ENCODE data around the gene MSX2. TPM values are rescaled to one million over a fixed set of nuclear protein-coding genes. Genes with fewer than 3 reads are reported as not detected.

Gene MSX2
- total RNA-seq, 1 experiment from 2014 or later: 73.6 TPM

GRCh38 chr5:174718880-174719610 is 5.3 kb upstream of the MSX2 start:
- DNase-seq (ENCODE audit: low spot score): no peak

- DNase-seq (ENCODE audit: low spot score): no peak
These were observed 4.4 kb upstream of the MSX2 start for GRCh38 chr5:174719793-174720611.

GRCh38 chr5:174720612-174721529 is 3.5 kb upstream of the MSX2 start:
- no peak for DNase-seq (ENCODE audit: low spot score)

GRCh38 chr5:174721530-174722432 is 2.6 kb upstream of the MSX2 start:
- DNase-seq (ENCODE audit: low spot score): no peak

GRCh38 chr5:174722500-174722899 is 1.9 kb upstream of the MSX2 start:
- DNase-seq (ENCODE audit: low spot score): no peak

- DNase-seq (ENCODE audit: low spot score): no peak
These were observed 935 bp upstream of the MSX2 start for GRCh38 chr5:174723315-174723978.

- no peak for DNase-seq (ENCODE audit: low spot score)
These were observed 351 bp upstream of the MSX2 start for GRCh38 chr5:174723979-174724483.

- DNase-seq (ENCODE audit: low spot score): no peak
These were observed 1.0 kb downstream of the MSX2 start for GRCh38 chr5:174725261-174725990.

GRCh38 chr5:174725991-174726601 is 1.7 kb downstream of the MSX2 start:
- DNase-seq (ENCODE audit: low spot score): no peak

GRCh38 chr5:174726916-174727793 is 2.8 kb downstream of the MSX2 start:
- no peak for DNase-seq (ENCODE audit: low spot score)

- DNase-seq (ENCODE audit: low spot score): no peak
These were observed 3.7 kb downstream of the MSX2 start for GRCh38 chr5:174727794-174728680.

- DNase-seq (ENCODE audit: low spot score): no peak
These were observed 4.8 kb downstream of the MSX2 start for GRCh38 chr5:174729075-174729680.

GRCh38 chr5:174731214-174732035 is 7.0 kb downstream of the MSX2 start:
- DNase-seq (ENCODE audit: low spot score): no peak

- DNase-seq (ENCODE audit: low spot score): no peak
These were observed 7.9 kb downstream of the MSX2 start for GRCh38 chr5:174732036-174733020.

All from H4 (cell line).